IMR-90 (cell line): ENCODE results near the gene CD79A. TPM values are rescaled to one million over a fixed set of nuclear protein-coding genes. Genes with fewer than 3 reads are reported as not detected.

Experiments used
- ATAC-seq: fragments of 200-7000 bp; cut with Tn5 transposase; 2 replicates; pipeline ENCODE4 v1.9.1; 2020; ENCODE audit warnings: low read depth, mild to moderate bottlenecking, moderate library complexity
- BruUV-seq: library from RNA; stranded (reverse); fragments of 400-500 nt; replicated peaks from 2 replicates; lab custom pipeline; 2021; lab: Mats Ljungman, UMichigan
- CTCF ChIA-PET: fragments of 300-600 bp; formaldehyde crosslinking; extraction: SDS; loops from one replicate; lab custom pipeline; 2021; ENCODE audit warnings: antibody characterized with exemption; lab: Yijun Ruan, JAX
- POLR2A ChIA-PET: fragments of 300-600 bp; sonication (Branson Sonifier 250); formaldehyde crosslinking; loops from one replicate; lab custom pipeline; 2022; ENCODE audit warnings: antibody characterized with exemption; ENCODE audit not compliant: unreplicated experiment; lab: Charles Lee
- DNase-seq: peaks from one replicate; pipeline ENCODE4 v3.0.0; 2013
- H2AFZ ChIP-seq: replicated peaks from 2 replicates; pipeline ENCODE3; 2013; ENCODE audit warnings: low read length, mild to moderate bottlenecking; ENCODE audit not compliant: poor library complexity
- H2AK5ac ChIP-seq: 2 replicates; pipeline ENCODE4 v1.6.1; 2013; ENCODE audit warnings: low read depth, low read length, inconsistent platforms
- H2AK9ac ChIP-seq: replicated peaks from 2 replicates; pipeline ENCODE3; 2013; ENCODE audit warnings: mild to moderate bottlenecking, low read depth, low read length, moderate library complexity; ENCODE audit not compliant: poor library complexity
- H2BK120ac ChIP-seq: 2 replicates; pipeline ENCODE4 v1.6.1; 2013; ENCODE audit warnings: low read depth, low read length, inconsistent platforms
- H2BK15ac ChIP-seq: 3 replicates; pipeline ENCODE4 v1.6.1; 2013; ENCODE audit warnings: low read depth, low read length, inconsistent platforms
- H2BK20ac ChIP-seq: 2 replicates; pipeline ENCODE4 v1.6.1; 2013; ENCODE audit warnings: low read depth, mild to moderate bottlenecking, inconsistent platforms, low read length, moderate library complexity
- H2BK5ac ChIP-seq: 2 replicates; pipeline ENCODE4 v1.6.1; 2013; ENCODE audit warnings: mild to moderate bottlenecking, low read depth, low read length, inconsistent platforms; ENCODE audit not compliant: poor library complexity, severe bottlenecking
- H3K14ac ChIP-seq: replicated peaks from 2 replicates; pipeline ENCODE4 v1.6.1; 2013; ENCODE audit warnings: low read depth, low read length, inconsistent platforms
- H3K18ac ChIP-seq: 2 replicates; pipeline ENCODE4 v1.6.1; 2013; ENCODE audit warnings: low read depth, low read length, control low read depth
- H3K23ac ChIP-seq: 2 replicates; pipeline ENCODE4 v1.6.1; 2013; ENCODE audit warnings: low read depth, low read length, inconsistent platforms
- H3K27ac ChIP-seq: 2 replicates; pipeline ENCODE4 v1.5.1; 2013; ENCODE audit warnings: mild to moderate bottlenecking, control low read depth, low read length; ENCODE audit not compliant: insufficient read depth
- H3K27me3 ChIP-seq: 2 replicates; pipeline ENCODE4 v1.6.1; 2013; ENCODE audit warnings: low read length; ENCODE audit not compliant: control insufficient read depth, insufficient read depth
- H3K36me3 ChIP-seq: 2 replicates; pipeline ENCODE4 v1.6.1; 2013; ENCODE audit warnings: low read length, mixed read lengths; ENCODE audit not compliant: control insufficient read depth, insufficient read depth
- H3K4ac ChIP-seq: 2 replicates; pipeline ENCODE4 v1.6.1; 2013; ENCODE audit warnings: low read depth, low read length, inconsistent platforms
- H3K4me1 ChIP-seq: 2 replicates; pipeline ENCODE4 v1.6.1; 2013; ENCODE audit warnings: low read length, mixed read lengths; ENCODE audit not compliant: control insufficient read depth, insufficient read depth
- H3K4me2 ChIP-seq: 2 replicates; pipeline ENCODE4 v1.6.1; 2013; ENCODE audit warnings: low read depth, mild to moderate bottlenecking, control low read depth, low read length, moderate library complexity
- H3K4me3 ChIP-seq: 2 replicates; pipeline ENCODE4 v1.5.1; 2013; ENCODE audit warnings: low read depth, mild to moderate bottlenecking, control low read depth, low read length, moderate library complexity; ENCODE audit not compliant: insufficient read depth
- H3K56ac ChIP-seq: 2 replicates; pipeline ENCODE4 v1.6.1; 2013; ENCODE audit warnings: low read length, inconsistent platforms; ENCODE audit not compliant: insufficient read depth; ENCODE audit errors: extremely low read depth
- H3K79me1 ChIP-seq, 2 experiments: 2 replicates each; pipeline ENCODE4 v1.6.1; 2013; ENCODE audit warnings: low read length in 2 of 2, inconsistent platforms in 1 of 2, low read depth in 1 of 2
- H3K9ac ChIP-seq: 2 replicates; pipeline ENCODE4 v1.6.1; 2013; ENCODE audit warnings: low read depth, low read length, control low read depth
- H3K9me1 ChIP-seq: 2 replicates; pipeline ENCODE4 v1.6.1; 2013; ENCODE audit warnings: low read length, inconsistent platforms; ENCODE audit not compliant: insufficient read depth
- H3K9me3 ChIP-seq: 2 replicates; pipeline ENCODE4 v1.6.1; 2013; ENCODE audit warnings: low read length; ENCODE audit not compliant: control insufficient read depth, insufficient read depth
- H4K20me1 ChIP-seq: 2 replicates; pipeline ENCODE4 v1.6.1; 2013; ENCODE audit warnings: low read length, inconsistent platforms; ENCODE audit not compliant: insufficient read depth
- H4K5ac ChIP-seq: 2 replicates; pipeline ENCODE4 v1.6.1; 2013; ENCODE audit warnings: mild to moderate bottlenecking, low read depth, low read length, control low read depth
- H4K8ac ChIP-seq, 2 experiments: 2 replicates each; pipeline ENCODE4 v1.6.1; 2013; ENCODE audit warnings: low read depth in 2 of 2, low read length in 2 of 2, control low read depth in 1 of 2, inconsistent platforms in 1 of 2
- H4K91ac ChIP-seq: 2 replicates; pipeline ENCODE4 v1.6.1; 2013; ENCODE audit warnings: low read depth, low read length, inconsistent platforms; ENCODE audit not compliant: insufficient read depth
- CHD1 ChIP-seq: IDR thresholded peaks from 2 replicates; pipeline ENCODE4 v1.6.1; 2012; ENCODE audit warnings: low read depth, low read length, improper control_type of control experiment
- CTCF ChIP-seq: conservative IDR thresholded peaks from 2 replicates; pipeline ENCODE4 v1.5.1; 2012; ENCODE audit warnings: mild to moderate bottlenecking, low read depth, low read length, improper control_type of control experiment
- RCOR1 ChIP-seq: IDR thresholded peaks from 2 replicates; pipeline ENCODE4 v1.6.1; 2012; ENCODE audit warnings: mild to moderate bottlenecking, low read length, improper control_type of control experiment; ENCODE audit not compliant: insufficient replicate concordance
- RFX5 ChIP-seq: IDR thresholded peaks from 2 replicates; pipeline ENCODE4 v1.8.0; 2012; ENCODE audit warnings: low read depth, mild to moderate bottlenecking, low read length, moderate library complexity
- SMC3 ChIP-seq: fragments of 150-350 bp; IDR thresholded peaks from 2 replicates; pipeline ENCODE4 v1.6.1; 2016; ENCODE audit warnings: low read depth, mild to moderate bottlenecking, antibody characterized with exemption, low read length, moderate library complexity
- WGBS, 2 experiments: methylation state at CpG; one replicate each; pipeline versions ENCODE4 v1.1.5 to v1.1.7; 2013; ENCODE audit warnings: missing lambda C conversion rate in 2 of 2; ENCODE audit not compliant: insufficient read length in 1 of 2; ENCODE audit errors: extremely low coverage in 2 of 2; 5-methylcytosine and 5-hydroxymethylcytosine counted together
- dilution Hi-C: fragments of 300-500 bp; cut with HindIII; formaldehyde crosslinking; loops from one replicate; pipeline ENCODE4 v1.14.3; 2018; ENCODE audit warnings: low sequenced_read_pairs; ENCODE audit not compliant: unreplicated experiment
- in situ Hi-C: fragments of 300-500 bp; cut with MboI; formaldehyde crosslinking; loops from 3 replicates; pipeline ENCODE4 v1.14.3; 2019; ENCODE audit warnings: low sequenced_read_pairs, inconsistent platforms, mixed read lengths
- intact Hi-C: fragments of 100-400 bp; cut with micrococcal nuclease; formaldehyde crosslinking; loops from 2 replicates; pipeline ENCODE4 v1.10.0; 2022
- polyA plus RNA-seq, 3 experiments: library from polyadenylated mRNA; depleted of rRNA; stranded (reverse); fragments of >200 nt; gene quantifications; 2 replicates each; pipeline ENCODE4 v1.2.3, GENCODE V29; 2012; ENCODE audit warnings: low replicate concordance in 1 of 3
- total RNA-seq: library from RNA; depleted of rRNA; stranded (reverse); fragments of >200 nt; gene quantifications from 2 replicates; pipeline ENCODE4 v1.2.3, GENCODE V29; 2012
- TF ChIP-seq, protein P1 (sequence below): fragments of 150-350 bp; IDR thresholded peaks from 2 replicates; pipeline ENCODE4 v1.6.1; 2016; ENCODE audit warnings: low read depth, mild to moderate bottlenecking, low read length, moderate library complexity, borderline replicate concordance

Gene CD79A
- total and polyA plus RNA-seq, 2 of the 4 experiments (the other 2 are of a cell fraction), result 0.19 TPM; not detected in 1

DNA sequence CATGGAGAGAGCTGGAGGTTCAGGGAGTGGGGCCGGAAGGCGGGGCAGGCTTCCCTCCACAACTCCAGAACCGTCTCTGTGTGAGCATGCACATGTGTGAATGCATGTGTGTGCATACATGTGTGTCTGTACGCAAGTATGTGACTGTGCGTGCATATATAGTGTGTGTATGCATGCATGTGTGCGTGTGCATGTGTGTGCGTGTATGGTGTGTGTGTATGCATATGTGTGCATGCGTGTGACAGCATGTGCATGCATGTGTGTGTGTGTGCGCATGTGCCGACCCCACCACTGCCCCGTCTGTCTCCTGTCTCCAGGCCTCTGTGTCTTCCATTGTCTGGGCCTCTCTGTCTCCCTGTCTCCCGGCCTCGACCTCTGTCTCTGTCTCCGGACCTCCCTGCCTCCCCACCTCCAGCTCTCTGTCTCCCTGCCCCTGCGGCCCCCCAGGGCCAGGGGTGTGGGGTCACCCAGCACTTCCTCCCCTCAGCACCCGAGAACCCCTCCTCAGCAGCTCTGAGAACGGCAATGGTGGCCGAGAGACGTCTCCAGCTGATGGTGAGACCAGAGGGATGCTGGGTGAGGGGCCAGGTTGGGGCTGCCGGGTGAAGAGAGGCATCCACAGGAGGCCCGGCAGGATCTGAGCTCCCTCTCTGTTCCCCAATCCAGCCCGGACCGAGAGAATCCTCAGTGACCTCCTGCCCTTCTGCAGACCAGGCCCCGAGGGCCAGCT is 28.4 kb downstream of the CD79A start:
- Histone ChIP-seq H3K27me3 (peaks cover 2% of the 10 kb centered on the region; the same call in 1 of the 2 replicates), H2BK20ac (no peak overlapping the region), H2BK120ac (no peak overlapping the region), H3K79me1 (0 out of 4 replicates have a peak, but pooled peaks cover 0 to 3% of the 10 kb centered on the region in 2 experiments), H3K36me3 (peaks cover 55% of the 10 kb centered on the region), H3K14ac (no peak overlapping the region), H3K4ac (no peak overlapping the region), H3K9me1 (no peaks in the 10 kb centered on the region), H3K9ac (no peak overlapping the region), H3K4me2 (no peak overlapping the region), H2AK5ac (no peak overlapping the region), H3K18ac (no peak overlapping the region), H2AFZ (no peak overlapping the region), H4K5ac (no peak overlapping the region), H3K23ac (no peak overlapping the region), H3K27ac (no peak overlapping the region), H3K56ac (no peak overlapping the region), H2AK9ac (no peak overlapping the region), H3K4me3 (no peak overlapping the region), H3K9me3 (no peaks in the 10 kb centered on the region), H3K4me1 (no peaks in the 10 kb centered on the region), H4K8ac (no peak overlapping the region), H4K91ac (no peak overlapping the region), H4K20me1 (peaks cover 9% of the 10 kb centered on the region; the same call in 1 of the 2 replicates), H2BK15ac (no peak overlapping the region), H2BK5ac (no peak overlapping the region)
- POLR2A ChIA-PET, result no interaction called here
- TF ChIP-seq, protein P1, sequence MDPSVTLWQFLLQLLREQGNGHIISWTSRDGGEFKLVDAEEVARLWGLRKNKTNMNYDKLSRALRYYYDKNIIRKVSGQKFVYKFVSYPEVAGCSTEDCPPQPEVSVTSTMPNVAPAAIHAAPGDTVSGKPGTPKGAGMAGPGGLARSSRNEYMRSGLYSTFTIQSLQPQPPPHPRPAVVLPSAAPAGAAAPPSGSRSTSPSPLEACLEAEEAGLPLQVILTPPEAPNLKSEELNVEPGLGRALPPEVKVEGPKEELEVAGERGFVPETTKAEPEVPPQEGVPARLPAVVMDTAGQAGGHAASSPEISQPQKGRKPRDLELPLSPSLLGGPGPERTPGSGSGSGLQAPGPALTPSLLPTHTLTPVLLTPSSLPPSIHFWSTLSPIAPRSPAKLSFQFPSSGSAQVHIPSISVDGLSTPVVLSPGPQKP, result no peak
- TF ChIP-seq SMC3 (no peak), RFX5 (no peak), CHD1 (no peak), RCOR1 (no peak), CTCF (no peak)
- DNase-seq (no peak), ATAC-seq (no peak)
- in situ Hi-C loops, result no loop called here
- CTCF ChIA-PET, result no interaction called here
- BruUV-seq, result no TSS peak
- dilution Hi-C loops, result no loop called here
- intact Hi-C loops, result no loop called here
- WGBS, 2 experiments, result 82% methylated on average over 11 of the region's 24 CpGs; no CpG with 5 or more reads in 1 of the 2 experiments
